HEK293 (cell line): Measurements from ENCODE around the gene HINFP.

Experiments
- AEBP2 ChIP-seq: fragments of 450-650 bp; formaldehyde crosslinking; IDR thresholded peaks from 2 replicates; pipeline ENCODE4 v1.5.1; 2016; ENCODE audit warnings: missing biosample characterization, missing genetic modification characterization, borderline replicate concordance
- HOXA7 ChIP-seq: sonication (generic); formaldehyde crosslinking; IDR thresholded peaks from 2 replicates; pipeline ENCODE4 v1.8.1; 2022; ENCODE audit warnings: missing genetic modification reagents, borderline replicate concordance
- KLF9 ChIP-seq: fragments of 450-650 bp; formaldehyde crosslinking; IDR thresholded peaks from 2 replicates; pipeline ENCODE4 v1.5.1; 2016; ENCODE audit warnings: missing biosample characterization, missing genetic modification characterization, low read depth
- MEIS1 ChIP-seq: sonication (generic); formaldehyde crosslinking; IDR thresholded peaks from 2 replicates; pipeline ENCODE4 v1.8.1; 2022; ENCODE audit warnings: missing genetic modification reagents, mild to moderate bottlenecking, borderline replicate concordance
- OVOL3 ChIP-seq: fragments of 450-650 bp; formaldehyde crosslinking; IDR thresholded peaks from 2 replicates; pipeline ENCODE4 v1.5.1; 2016; ENCODE audit warnings: missing biosample characterization, missing genetic modification characterization
- PBX3 ChIP-seq: sonication (generic); formaldehyde crosslinking; IDR thresholded peaks from 2 replicates; pipeline ENCODE4 v1.8.1; 2022; ENCODE audit warnings: mild to moderate bottlenecking, moderate library complexity, missing genetic modification reagents
- SP2 ChIP-seq: fragments of 450-650 bp; formaldehyde crosslinking; IDR thresholded peaks from 2 replicates; pipeline ENCODE4 v1.5.1; 2016; ENCODE audit warnings: missing biosample characterization, missing genetic modification characterization
- YY1 ChIP-seq: fragments of 450-650 bp; formaldehyde crosslinking; IDR thresholded peaks from 2 replicates; pipeline ENCODE4 v1.5.1; 2018; ENCODE audit warnings: missing biosample characterization, missing genetic modification characterization
- ZBTB17 ChIP-seq: fragments of 450-650 bp; formaldehyde crosslinking; IDR thresholded peaks from 2 replicates; pipeline ENCODE4 v1.5.1; 2016; ENCODE audit warnings: missing biosample characterization, missing genetic modification characterization
- ZBTB21 ChIP-seq: fragments of 450-650 bp; formaldehyde crosslinking; IDR thresholded peaks from 2 replicates; pipeline ENCODE4 v1.5.1; 2017; ENCODE audit warnings: missing biosample characterization, missing genetic modification characterization
- ZBTB44 ChIP-seq: fragments of 450-650 bp; IDR thresholded peaks from 2 replicates; pipeline ENCODE4 v1.5.1; 2018; ENCODE audit warnings: missing biosample characterization, mild to moderate bottlenecking, missing genetic modification characterization
- ZFHX2 ChIP-seq: fragments of 450-650 bp; formaldehyde crosslinking; conservative IDR thresholded peaks from 2 replicates; pipeline ENCODE4 v1.5.1; 2016; ENCODE audit warnings: missing biosample characterization, missing genetic modification characterization
- ZNF148 ChIP-seq: fragments of 450-650 bp; formaldehyde crosslinking; IDR thresholded peaks from 2 replicates; pipeline ENCODE4 v1.5.0; 2017; ENCODE audit warnings: missing biosample characterization, missing genetic modification characterization, borderline replicate concordance
- ZNF155 ChIP-seq: fragments of 450-650 bp; formaldehyde crosslinking; IDR thresholded peaks from 2 replicates; pipeline ENCODE4 v1.5.1; 2016; ENCODE audit warnings: missing biosample characterization, missing genetic modification characterization
- ZNF157 ChIP-seq: fragments of 450-650 bp; formaldehyde crosslinking; IDR thresholded peaks from 2 replicates; pipeline ENCODE4 v1.5.1; 2016; ENCODE audit warnings: missing biosample characterization, missing genetic modification characterization
- ZNF239 ChIP-seq: fragments of 450-650 bp; formaldehyde crosslinking; IDR thresholded peaks from 2 replicates; pipeline ENCODE4 v1.5.1; 2016; ENCODE audit warnings: missing biosample characterization, missing genetic modification characterization
- ZNF292 ChIP-seq: fragments of 450-650 bp; formaldehyde crosslinking; IDR thresholded peaks from 2 replicates; pipeline ENCODE4 v1.5.1; 2016; ENCODE audit warnings: low read depth, missing biosample characterization, missing genetic modification characterization, borderline replicate concordance
- ZNF311 ChIP-seq: fragments of 450-650 bp; formaldehyde crosslinking; IDR thresholded peaks from 2 replicates; pipeline ENCODE4 v1.5.1; 2017; ENCODE audit warnings: missing biosample characterization, missing genetic modification characterization, borderline replicate concordance
- ZNF404 ChIP-seq: fragments of 450-650 bp; formaldehyde crosslinking; IDR thresholded peaks from 2 replicates; pipeline ENCODE4 v1.5.1; 2017; ENCODE audit warnings: missing biosample characterization, missing genetic modification characterization
- ZNF423 ChIP-seq: fragments of 450-650 bp; formaldehyde crosslinking; IDR thresholded peaks from 2 replicates; pipeline ENCODE4 v1.5.1; 2016; ENCODE audit warnings: missing biosample characterization, missing genetic modification characterization
- ZNF426 ChIP-seq: fragments of 450-650 bp; formaldehyde crosslinking; IDR thresholded peaks from 2 replicates; pipeline ENCODE4 v1.5.1; 2017; ENCODE audit warnings: missing biosample characterization, missing genetic modification characterization, mild to moderate bottlenecking, inconsistent platforms, moderate library complexity
- ZNF433 ChIP-seq: fragments of 450-650 bp; formaldehyde crosslinking; IDR thresholded peaks from 2 replicates; pipeline ENCODE4 v1.5.1; 2016; ENCODE audit warnings: missing biosample characterization, missing genetic modification characterization, low read depth
- ZNF529 ChIP-seq: fragments of 450-650 bp; formaldehyde crosslinking; IDR thresholded peaks from 2 replicates; pipeline ENCODE4 v1.5.1; 2017; ENCODE audit warnings: missing genetic modification characterization, missing biosample characterization; ENCODE audit not compliant: insufficient replicate concordance
- ZNF560 ChIP-seq: fragments of 450-650 bp; formaldehyde crosslinking; IDR thresholded peaks from 2 replicates; pipeline ENCODE4 v1.5.1; 2017; ENCODE audit warnings: missing biosample characterization, missing genetic modification characterization, borderline replicate concordance
- ZNF629 ChIP-seq: fragments of 450-650 bp; formaldehyde crosslinking; IDR thresholded peaks from 2 replicates; pipeline ENCODE4 v1.5.1; 2017; ENCODE audit warnings: missing biosample characterization, missing genetic modification characterization
- ZNF670 ChIP-seq: fragments of 450-650 bp; formaldehyde crosslinking; IDR thresholded peaks from 2 replicates; pipeline ENCODE4 v1.5.1; 2016; ENCODE audit warnings: missing biosample characterization, missing genetic modification characterization, low read depth
- ZSCAN30 ChIP-seq: fragments of 450-650 bp; IDR thresholded peaks from 2 replicates; pipeline ENCODE4 v1.5.1; 2018; ENCODE audit warnings: missing biosample characterization, mild to moderate bottlenecking, missing genetic modification characterization, moderate library complexity

HINFP gene

GRCh38 chr11:119089319-119089718, 32.1 kb upstream of the HINFP start (continued):
- TF ChIP-seq ZBTB44 (tag by site-specific recombination): no peak
- TF ChIP-seq ZNF423 (tag by site-specific recombination): no peak
- TF ChIP-seq ZSCAN30 (tag by site-specific recombination): no peak
- no peak for TF ChIP-seq PBX3
- TF ChIP-seq SP2: no peak
- TF ChIP-seq OVOL3: no peak
- TF ChIP-seq ZNF670 (tag by site-specific recombination): no peak
- TF ChIP-seq ZNF157 (tag by site-specific recombination): no peak
- peak; percentile 91 for TF ChIP-seq ZFHX2 (tag by site-specific recombination)
- no peak for TF ChIP-seq ZNF629 (tag by site-specific recombination)
- TF ChIP-seq YY1 (tag by site-specific recombination): no peak
- TF ChIP-seq ZNF529 (tag by site-specific recombination): no peak
- TF ChIP-seq ZBTB21 (tag by site-specific recombination): no peak
- no peak for TF ChIP-seq ZNF239 (tag by site-specific recombination)
- TF ChIP-seq MEIS1: no peak
- TF ChIP-seq AEBP2 (tag by site-specific recombination): no peak
- TF ChIP-seq ZNF426 (tag by site-specific recombination): no peak
- no peak for TF ChIP-seq ZNF433
- no peak for TF ChIP-seq ZNF155 (tag by site-specific recombination)
- TF ChIP-seq ZNF560 (tag by site-specific recombination): no peak
- no peak for TF ChIP-seq ZNF292
- TF ChIP-seq KLF9: no peak
- TF ChIP-seq ZBTB17: peak; percentile 49
- TF ChIP-seq ZNF311 (tag by site-specific recombination): no peak
- TF ChIP-seq ZNF404 (tag by site-specific recombination): no peak
- no peak for TF ChIP-seq ZNF148
- no peak for TF ChIP-seq HOXA7
